Stimulated activated naive CD8-positive, alpha-beta T cell treated with anti-CD3 and anti-CD28 coated beads, Interleukin-15, Interleukin-2, amounts not matched to agents 100 ng/mL and 50 ng/mL, for 24 hours (primary cell): ENCODE results near the gene PRKAG2.

Experiments
- H3K27ac Mint-ChIP-seq: one replicate; pipeline ENCODE4 v1.8.0; 2021; ENCODE audit warnings: mild to moderate bottlenecking, mixed read lengths
- H3K27me3 Mint-ChIP-seq: one replicate; pipeline ENCODE4 v1.8.0; 2021; ENCODE audit warnings: mixed read lengths
- H3K36me3 Mint-ChIP-seq: one replicate; pipeline ENCODE4 v1.8.0; 2021; ENCODE audit warnings: low read depth, mixed read lengths
- H3K4me1 Mint-ChIP-seq: one replicate; pipeline ENCODE4 v1.8.0; 2021; ENCODE audit warnings: low read depth, mixed read lengths
- H3K4me3 Mint-ChIP-seq: one replicate; pipeline ENCODE4 v1.8.0; 2021; ENCODE audit warnings: mild to moderate bottlenecking, mixed read lengths
- H3K9me3 Mint-ChIP-seq: one replicate; pipeline ENCODE4 v1.8.0; 2021; ENCODE audit warnings: mixed read lengths

The PRKAG2 gene

GRCh38 chr7:151674161-151674920, 202.6 kb downstream of the PRKAG2 start:
- Mint-ChIP-seq H3K9me3 (no peaks in the 10 kb centered on the region), H3K36me3 (peaks cover 10% of the 10 kb centered on the region), H3K27me3 (no peaks in the 10 kb centered on the region), H3K4me3 (no peak overlapping the region), H3K4me1 (peaks cover 17% of the 10 kb centered on the region), H3K27ac (no peak overlapping the region)

DNA sequence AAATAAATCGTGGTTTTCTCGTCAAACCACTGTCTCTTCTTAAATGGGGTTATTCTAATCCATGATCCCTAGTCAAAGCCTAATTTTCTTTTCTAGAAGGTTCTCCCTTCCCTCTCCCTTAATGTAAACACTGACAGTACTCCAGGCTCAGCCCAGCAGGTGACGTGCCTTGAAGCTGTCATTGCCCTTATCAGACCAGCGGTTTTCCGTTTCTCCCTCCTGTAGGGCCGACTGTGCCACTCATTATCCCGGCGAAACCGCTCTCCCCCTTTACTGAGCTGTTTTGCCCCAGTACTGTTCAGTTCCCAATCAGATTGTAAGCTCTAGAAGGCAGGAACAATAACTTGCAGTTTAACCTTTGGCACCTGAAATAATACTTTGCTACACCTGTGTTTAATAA, 203.7 kb downstream of the PRKAG2 start:
- H3K36me3 Mint-ChIP-seq: peaks cover 19% of the 10 kb centered on the region
- H3K9me3 Mint-ChIP-seq: peaks cover under 1% of the 10 kb centered on the region
- peaks cover 5% of the 10 kb centered on the region for H3K4me1 Mint-ChIP-seq
- no peaks in the 10 kb centered on the region for H3K27me3 Mint-ChIP-seq
- H3K4me3 Mint-ChIP-seq: no peak overlapping the region
- no peak overlapping the region for H3K27ac Mint-ChIP-seq

DNA sequence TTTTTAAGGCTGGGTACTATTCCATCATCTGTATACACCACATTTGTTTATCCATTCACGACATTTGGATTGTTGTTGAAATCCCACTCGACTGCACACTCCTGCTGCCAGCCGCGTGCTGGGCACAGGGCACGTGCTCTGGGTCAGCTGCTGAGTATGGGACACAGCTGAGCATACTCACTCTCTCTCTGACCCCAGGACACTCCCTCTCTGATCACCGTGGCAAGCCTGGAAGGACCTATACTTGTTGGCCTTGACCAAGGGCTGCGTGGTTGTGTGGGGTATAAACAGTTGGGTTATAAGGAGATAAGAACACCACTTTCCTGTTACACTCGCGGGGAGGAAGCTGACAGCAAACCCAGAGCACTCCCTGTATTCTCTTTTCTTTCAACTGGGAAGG, 204.2 kb downstream of the PRKAG2 start:
- H3K27ac Mint-ChIP-seq: no peak overlapping the region
- H3K9me3 Mint-ChIP-seq: peaks cover 3% of the 10 kb centered on the region
- H3K4me3 Mint-ChIP-seq: no peak overlapping the region
- peaks cover 19% of the 10 kb centered on the region for H3K36me3 Mint-ChIP-seq
- H3K4me1 Mint-ChIP-seq: peaks cover 2% of the 10 kb centered on the region
- H3K27me3 Mint-ChIP-seq: no peaks in the 10 kb centered on the region

- H3K27ac Mint-ChIP-seq: no peak overlapping the region
- peaks cover 3% of the 10 kb centered on the region for H3K9me3 Mint-ChIP-seq
- no peak overlapping the region for H3K4me3 Mint-ChIP-seq
- no peaks in the 10 kb centered on the region for H3K27me3 Mint-ChIP-seq
- peaks cover 26% of the 10 kb centered on the region for H3K36me3 Mint-ChIP-seq
- no peaks in the 10 kb centered on the region for H3K4me1 Mint-ChIP-seq
These were observed 205.4 kb downstream of the PRKAG2 start for GRCh38 chr7:151671514-151671913.

- no peaks in the 10 kb centered on the region for H3K4me1 Mint-ChIP-seq
- peaks cover 27% of the 10 kb centered on the region for H3K36me3 Mint-ChIP-seq
- H3K4me3 Mint-ChIP-seq: no peak overlapping the region
- no peaks in the 10 kb centered on the region for H3K27me3 Mint-ChIP-seq
- H3K9me3 Mint-ChIP-seq: peaks cover 3% of the 10 kb centered on the region
- no peak overlapping the region for H3K27ac Mint-ChIP-seq
These were observed 207.2 kb downstream of the PRKAG2 start for GRCh38 chr7:151669762-151670161.

DNA sequence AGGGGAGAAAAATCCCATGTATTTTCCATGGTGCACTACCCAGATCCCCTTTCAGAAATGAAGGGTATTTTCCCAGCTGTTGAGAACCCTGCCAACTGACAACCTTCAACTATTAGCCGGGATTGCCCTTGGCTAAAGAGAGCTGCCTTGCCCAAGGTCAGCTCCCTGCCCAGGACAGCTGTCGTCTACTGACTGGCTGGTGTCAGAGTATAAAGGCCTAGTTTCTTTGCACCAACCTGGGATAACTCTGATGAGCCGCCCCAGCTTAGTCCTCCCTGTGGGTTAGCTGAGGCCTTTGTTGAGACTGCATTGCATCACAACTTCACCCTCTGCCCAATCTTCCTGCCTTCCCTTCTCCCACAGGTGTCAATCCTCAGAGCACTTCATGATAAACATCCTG, 210.0 kb downstream of the PRKAG2 start:
- Mint-ChIP-seq H3K4me1 (no peaks in the 10 kb centered on the region), H3K27me3 (no peaks in the 10 kb centered on the region), H3K9me3 (peaks cover 3% of the 10 kb centered on the region), H3K4me3 (no peak overlapping the region), H3K36me3 (peaks cover 27% of the 10 kb centered on the region), H3K27ac (no peak overlapping the region)

GRCh38 chr7:151665368-151665767, 211.5 kb downstream of the PRKAG2 start:
- Mint-ChIP-seq H3K4me3 (no peak overlapping the region), H3K4me1 (no peaks in the 10 kb centered on the region), H3K36me3 (peaks cover 26% of the 10 kb centered on the region), H3K27me3 (no peaks in the 10 kb centered on the region), H3K27ac (no peak overlapping the region), H3K9me3 (peaks cover 3% of the 10 kb centered on the region)

DNA sequence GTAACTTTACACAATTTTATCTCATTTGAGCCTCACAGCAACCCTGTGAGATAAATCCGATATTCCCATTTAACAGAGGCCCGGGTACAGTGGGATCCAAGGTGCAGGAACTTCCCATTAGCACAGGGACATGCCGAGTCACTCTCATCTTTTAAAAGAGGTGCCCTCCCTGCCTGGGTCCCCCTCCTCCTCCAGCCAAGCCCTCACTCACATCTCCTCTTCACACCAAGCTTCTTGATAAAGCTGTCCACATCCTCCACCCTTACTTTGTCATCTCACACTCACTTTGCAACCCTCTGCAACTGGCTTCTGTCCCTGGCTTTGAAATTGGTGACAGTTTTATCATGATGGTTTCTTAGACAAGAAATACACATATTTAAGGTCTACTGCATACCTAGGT, 212.6 kb downstream of the PRKAG2 start:
- peaks cover 21% of the 10 kb centered on the region for H3K36me3 Mint-ChIP-seq
- H3K27me3 Mint-ChIP-seq: no peaks in the 10 kb centered on the region
- no peaks in the 10 kb centered on the region for H3K4me1 Mint-ChIP-seq
- H3K27ac Mint-ChIP-seq: no peak overlapping the region
- peaks cover 3% of the 10 kb centered on the region for H3K9me3 Mint-ChIP-seq
- H3K4me3 Mint-ChIP-seq: no peak overlapping the region

DNA sequence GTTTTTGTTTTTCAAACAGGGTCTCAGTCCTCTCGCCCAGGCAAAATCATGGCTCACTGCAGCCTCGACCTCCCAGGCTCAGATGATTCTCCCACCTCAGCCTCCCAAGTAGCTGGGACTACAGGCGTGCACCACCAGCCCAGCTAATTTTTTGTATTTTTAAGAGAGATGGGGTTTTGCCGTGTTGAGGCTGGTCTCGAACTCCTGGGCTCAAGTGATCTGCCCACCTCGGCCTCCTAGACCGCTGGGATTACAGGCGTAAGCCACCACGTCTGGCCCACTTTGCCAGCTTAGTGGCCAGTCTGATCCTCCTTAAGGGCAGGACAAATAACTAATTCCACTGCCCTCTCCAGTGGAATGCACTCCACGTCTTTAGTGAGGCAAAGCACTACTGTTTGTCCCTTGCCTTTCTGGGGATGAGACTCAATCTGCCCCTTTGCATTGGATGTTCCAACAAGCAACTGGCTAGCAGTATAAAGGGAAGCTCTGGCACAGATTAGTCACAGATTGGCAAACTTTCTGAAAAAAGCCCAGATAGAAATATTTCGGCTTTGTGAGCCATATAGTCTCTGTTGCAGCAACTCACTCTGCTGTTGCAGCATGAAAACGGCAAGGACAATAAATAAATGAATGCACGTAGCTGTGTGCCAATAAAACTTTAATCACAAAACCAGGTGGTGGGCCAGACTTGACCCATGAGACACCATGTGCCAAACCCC, 213.4 kb downstream of the PRKAG2 start:
- no peaks in the 10 kb centered on the region for H3K4me1 Mint-ChIP-seq
- no peaks in the 10 kb centered on the region for H3K27me3 Mint-ChIP-seq
- H3K27ac Mint-ChIP-seq: no peak overlapping the region
- H3K36me3 Mint-ChIP-seq: peaks cover 16% of the 10 kb centered on the region
- H3K4me3 Mint-ChIP-seq: no peak overlapping the region
- H3K9me3 Mint-ChIP-seq: peaks cover 3% of the 10 kb centered on the region

DNA sequence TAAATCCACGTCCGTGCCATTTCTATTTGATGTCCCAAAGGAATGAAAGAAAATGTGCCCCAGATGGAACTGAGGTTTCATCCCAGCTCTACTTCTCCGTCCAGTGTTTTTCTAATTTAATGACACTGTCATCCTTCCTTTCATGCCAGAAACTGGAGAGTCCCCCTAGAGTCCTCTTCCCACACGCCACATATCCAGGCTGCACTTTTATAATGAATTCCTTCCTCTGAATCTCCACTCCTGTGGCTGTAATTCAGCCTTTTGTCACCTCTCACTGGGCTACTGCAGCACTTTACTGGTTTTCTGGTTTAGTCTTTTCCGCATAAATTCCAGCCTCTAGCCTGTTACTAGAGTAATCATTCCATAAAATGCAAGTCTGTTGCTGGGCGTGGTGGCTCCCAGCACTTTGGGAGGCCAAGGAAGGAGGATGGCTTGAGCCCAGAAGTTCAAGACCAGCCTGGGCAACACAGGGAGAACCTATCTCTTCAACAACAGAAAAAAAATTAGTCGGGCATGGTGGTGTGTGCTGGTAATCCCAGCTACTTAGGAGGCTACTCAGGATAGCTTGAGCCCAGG, 214.6 kb downstream of the PRKAG2 start:
- no peaks in the 10 kb centered on the region for H3K27me3 Mint-ChIP-seq
- no peaks in the 10 kb centered on the region for H3K4me1 Mint-ChIP-seq
- peaks cover 15% of the 10 kb centered on the region for H3K36me3 Mint-ChIP-seq
- no peak overlapping the region for H3K4me3 Mint-ChIP-seq
- no peaks in the 10 kb centered on the region for H3K9me3 Mint-ChIP-seq
- H3K27ac Mint-ChIP-seq: no peak overlapping the region

GRCh38 chr7:151661587-151661986, 215.3 kb downstream of the PRKAG2 start:
- no peak overlapping the region for H3K27ac Mint-ChIP-seq
- no peak overlapping the region for H3K4me3 Mint-ChIP-seq
- H3K9me3 Mint-ChIP-seq: no peaks in the 10 kb centered on the region
- no peaks in the 10 kb centered on the region for H3K27me3 Mint-ChIP-seq
- H3K4me1 Mint-ChIP-seq: no peaks in the 10 kb centered on the region
- H3K36me3 Mint-ChIP-seq: peaks cover 10% of the 10 kb centered on the region

GRCh38 chr7:151660141-151660540, 216.8 kb downstream of the PRKAG2 start:
- Mint-ChIP-seq H3K36me3 (peaks cover 4% of the 10 kb centered on the region), H3K4me3 (no peak overlapping the region), H3K27me3 (no peaks in the 10 kb centered on the region)

DNA sequence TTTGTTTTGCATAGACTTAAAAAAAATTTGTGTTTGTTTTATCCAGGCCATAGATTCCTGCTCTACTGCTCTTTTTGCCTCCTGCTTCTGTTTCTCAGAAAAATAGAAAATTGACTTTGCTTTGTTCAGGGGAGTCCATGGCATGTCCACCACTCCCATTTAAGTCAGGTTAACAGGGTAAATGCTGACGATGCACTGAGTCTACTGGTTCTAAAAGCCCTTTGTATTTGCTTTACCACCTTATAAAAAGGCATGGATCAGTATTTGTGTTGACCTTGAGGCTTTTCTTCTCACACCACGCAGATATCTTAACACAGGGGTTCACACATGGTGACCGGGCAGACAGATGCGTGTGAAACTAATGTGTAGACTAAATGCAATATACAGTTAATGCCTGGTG, 217.7 kb downstream of the PRKAG2 start:
- no peaks in the 10 kb centered on the region for H3K9me3 Mint-ChIP-seq
- H3K27ac Mint-ChIP-seq: no peak overlapping the region
- no peak overlapping the region for H3K4me3 Mint-ChIP-seq
- no peaks in the 10 kb centered on the region for H3K27me3 Mint-ChIP-seq
- H3K36me3 Mint-ChIP-seq: peaks cover 4% of the 10 kb centered on the region
- no peaks in the 10 kb centered on the region for H3K4me1 Mint-ChIP-seq

More at GRCh38 chr7:151660141-151660540, 216.8 kb downstream of the PRKAG2 start:
- no peaks in the 10 kb centered on the region for H3K4me1 Mint-ChIP-seq
- no peaks in the 10 kb centered on the region for H3K9me3 Mint-ChIP-seq
- no peak overlapping the region for H3K27ac Mint-ChIP-seq

DNA sequence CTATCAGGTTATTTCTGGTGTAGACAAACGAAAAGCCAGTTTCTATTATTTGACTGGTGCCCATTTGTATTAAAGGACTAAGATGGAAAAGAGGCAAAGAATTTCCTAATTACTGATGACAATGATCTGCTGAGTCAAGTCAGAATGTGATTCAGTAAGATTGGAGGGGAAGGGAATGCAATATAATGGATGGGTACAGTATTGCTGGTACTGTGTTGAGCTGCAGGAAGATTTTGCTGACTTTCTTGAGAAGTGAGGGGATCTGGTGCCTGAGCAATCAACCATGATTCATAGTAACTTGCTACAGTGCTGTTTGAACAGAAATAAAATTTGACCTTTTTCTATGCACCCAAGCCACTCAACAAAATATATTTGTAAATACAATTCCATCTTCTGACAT, 218.1 kb downstream of the PRKAG2 start:
- Mint-ChIP-seq H3K36me3 (peaks cover 4% of the 10 kb centered on the region), H3K4me3 (no peak overlapping the region), H3K27ac (no peak overlapping the region)

DNA sequence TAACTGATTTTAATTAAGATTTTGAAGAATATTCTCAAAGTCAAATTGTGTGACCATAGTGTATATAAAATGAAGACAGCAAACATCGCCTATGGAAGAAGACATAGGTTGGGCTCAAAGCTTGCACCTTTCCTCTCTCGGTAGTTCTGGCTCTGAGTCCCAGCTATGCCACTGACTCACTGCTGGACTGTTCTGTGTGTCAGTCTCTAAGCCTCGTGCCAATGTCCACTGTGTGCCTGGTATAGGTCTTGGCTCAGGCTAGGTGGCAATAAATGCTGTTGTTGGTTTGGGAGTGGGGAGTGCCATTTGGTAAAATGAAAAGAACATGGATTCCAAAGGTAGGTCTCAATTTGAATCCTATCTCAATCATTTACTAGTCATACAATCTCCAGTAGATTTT, 219.7 kb downstream of the PRKAG2 start:
- H3K36me3 Mint-ChIP-seq: peaks cover 4% of the 10 kb centered on the region
- H3K27ac Mint-ChIP-seq: no peak overlapping the region
- no peaks in the 10 kb centered on the region for H3K4me1 Mint-ChIP-seq
- no peaks in the 10 kb centered on the region for H3K27me3 Mint-ChIP-seq
- H3K4me3 Mint-ChIP-seq: no peak overlapping the region
- no peaks in the 10 kb centered on the region for H3K9me3 Mint-ChIP-seq

More for the DNA sequence above, 218.1 kb downstream of the PRKAG2 start:
- Mint-ChIP-seq H3K4me1 (no peaks in the 10 kb centered on the region), H3K27me3 (no peaks in the 10 kb centered on the region), H3K9me3 (no peaks in the 10 kb centered on the region)
